B cell (primary cell): Measurements from ENCODE around the gene PHLDB3. TPM values are rescaled to one million over a fixed set of nuclear protein-coding genes. Genes with fewer than 3 reads are reported as not detected.

ENCODE experiments used
- ATAC-seq: fragments of 200-7000 bp; cut with Tn5 transposase; one replicate; pipeline ENCODE4 v1.10.0; 2021; ENCODE audit warnings: low read depth, mild to moderate bottlenecking, moderate number of reproducible peaks, moderate library complexity
- CTCF ChIA-PET: fragments of 350-600 bp; sonication (Branson Sonifier 250); formaldehyde crosslinking; loops from one replicate; lab custom pipeline; 2021; ENCODE audit warnings: antibody characterized with exemption, inconsistent platforms; lab: Charles Lee
- POLR2A ChIA-PET: fragments of 350-600 bp; sonication (Branson Sonifier 250); formaldehyde crosslinking; loops from one replicate; lab custom pipeline; 2021; ENCODE audit warnings: antibody characterized with exemption; lab: Charles Lee
- DNase-seq: peaks from one replicate; pipeline ENCODE4 v3.0.0; 2013
- H2AFZ ChIP-seq: 2 replicates; pipeline ENCODE4 v1.6.1; 2012; ENCODE audit warnings: mild to moderate bottlenecking, low read depth, low read length; ENCODE audit not compliant: insufficient read depth, poor library complexity, severe bottlenecking
- H3K27ac ChIP-seq, 2 donors: 1 replicate in 1 of 2; 2 replicates in 1 of 2; pipeline ENCODE4 v1.5.1; 2012 to 2013; ENCODE audit warnings: low read length in 2 of 2, mild to moderate bottlenecking in 2 of 2, moderate library complexity in 1 of 2
- H3K27me3 ChIP-seq, 4 experiments: fragments of 200-600 bp in 1 of 4; sonication (generic) in 1 of 4; replicated peaks in 1 of 4; 1 replicate in 2 of 4; 2 replicates in 2 of 4; pipeline versions ENCODE4 v1.6.1 to v1.7.0; 2013 to 2016; ENCODE audit warnings: low read length in 3 of 4, mild to moderate bottlenecking in 2 of 4, mixed read lengths in 1 of 4, moderate library complexity in 1 of 4; ENCODE audit not compliant: insufficient read depth in 4 of 4, control insufficient read depth in 3 of 4; ENCODE audit errors: control extremely low read depth in 1 of 4
- H3K36me3 ChIP-seq, 2 experiments: replicated peaks in 1 of 2; 1 replicate in 1 of 2; 2 replicates in 1 of 2; pipeline versions ENCODE4 v1.6.1 to v1.7.1; 2013; ENCODE audit warnings: low read length in 1 of 2; ENCODE audit not compliant: insufficient read depth in 2 of 2, control insufficient read depth in 1 of 2; ENCODE audit errors: control extremely low read depth in 1 of 2, extremely low read depth in 1 of 2
- H3K4me1 ChIP-seq, 2 donors: fragments of 200-600 bp in 1 of 2; sonication (generic) in 1 of 2; 1 replicate in 1 of 2; 2 replicates in 1 of 2; pipeline versions ENCODE4 v1.5.1 to v1.6.1; 2013 to 2017; ENCODE audit warnings: low read length in 2 of 2; ENCODE audit not compliant: control insufficient read depth in 2 of 2, insufficient read depth in 2 of 2
- H3K4me2 ChIP-seq: replicated peaks from 2 replicates; pipeline ENCODE3; 2012; ENCODE audit warnings: mild to moderate bottlenecking, low read depth, low read length; ENCODE audit not compliant: poor library complexity, severe bottlenecking
- H3K4me3 ChIP-seq, 5 experiments: fragments of 200-600 bp in 1 of 5; sonication (generic) in 1 of 5; 1 replicate in 3 of 5; 2 replicates in 2 of 5; pipeline versions ENCODE4 v1.5.1 to v1.7.0; 2011 to 2016; ENCODE audit warnings: low read length in 4 of 5, mild to moderate bottlenecking in 4 of 5, low read depth in 2 of 5, control low read depth in 1 of 5, moderate library complexity in 1 of 5; ENCODE audit not compliant: insufficient read depth in 1 of 5; ENCODE audit errors: control extremely low read depth in 1 of 5, extremely low read depth in 1 of 5
- H3K79me2 ChIP-seq: fragments of 200-600 bp; sonication (generic); one replicate; pipeline ENCODE4 v1.6.0; 2016; ENCODE audit warnings: low read length; ENCODE audit not compliant: control insufficient read depth, insufficient read depth
- H3K9ac ChIP-seq: fragments of 200-600 bp; sonication (generic); 2 replicates; pipeline ENCODE4 v1.6.1; 2017; ENCODE audit warnings: mild to moderate bottlenecking, low read length, moderate library complexity
- H3K9me3 ChIP-seq, 3 donors: one replicate each; pipeline versions ENCODE4 v1.6.1 to v1.7.1; 2013; ENCODE audit warnings: low read length in 2 of 3; ENCODE audit not compliant: control insufficient read depth in 2 of 3, insufficient read depth in 1 of 3; ENCODE audit errors: control extremely low read depth in 1 of 3
- H4K20me1 ChIP-seq: 2 replicates; pipeline ENCODE4 v1.6.0; 2012; ENCODE audit warnings: mild to moderate bottlenecking, low read length; ENCODE audit not compliant: insufficient read depth, control insufficient read depth, poor library complexity, severe bottlenecking
- H3K27ac Mint-ChIP-seq: one replicate; pipeline ENCODE4 v1.8.0; 2021; ENCODE audit warnings: mixed read lengths
- H3K27me3 Mint-ChIP-seq: one replicate; pipeline ENCODE4 v1.8.0; 2021; ENCODE audit warnings: mixed read lengths
- H3K4me1 Mint-ChIP-seq: one replicate; pipeline ENCODE4 v1.8.0; 2021; ENCODE audit warnings: mixed read lengths
- H3K4me3 Mint-ChIP-seq: one replicate; pipeline ENCODE4 v1.8.0; 2021; ENCODE audit warnings: mixed read lengths
- H3K9me3 Mint-ChIP-seq: one replicate; pipeline ENCODE4 v1.8.0; 2022; ENCODE audit warnings: mixed read lengths; ENCODE audit not compliant: insufficient read depth
- CTCF ChIP-seq: fragments of 200-600 bp; IDR thresholded peaks from one replicate; pipeline ENCODE4 v1.8.0; 2022; ENCODE audit warnings: antibody characterized with exemption, mild to moderate bottlenecking
- EZH2 ChIP-seq: IDR thresholded peaks from 2 replicates; pipeline ENCODE4 v1.6.1; 2012; ENCODE audit warnings: borderline replicate concordance, low read depth, mild to moderate bottlenecking, moderate library complexity, low read length; ENCODE audit not compliant: insufficient read depth, poor library complexity, severe bottlenecking
- whole genome bisulfite sequencing: methylation state at CpG from one replicate; pipeline ENCODE4 v1.1.5; 2013; ENCODE audit warnings: missing lambda C conversion rate; ENCODE audit not compliant: insufficient coverage; 5-methylcytosine and 5-hydroxymethylcytosine counted together
- intact Hi-C: fragments of 100-400 bp; cut with micrococcal nuclease; formaldehyde crosslinking; loops from one replicate; pipeline ENCODE4 v1.10.0; 2022
- polyA plus RNA-seq: library from polyadenylated mRNA; depleted of rRNA; stranded (reverse); fragments of >200 nt; gene quantifications from 2 replicates; pipeline ENCODE4 v1.2.3, GENCODE V29; 2012
- total RNA-seq, 2 donors: library from RNA; stranded (reverse); fragments of 120-200 nt in 1 of 2; gene quantifications; 1 replicate in 1 of 2; 2 replicates in 1 of 2; pipeline versions ENCODE4 v1.2.3 to v1.2.4, GENCODE V29; 2013 to 2022

Gene PHLDB3
- total and polyA plus RNA-seq, 2 donors (not counting 1 experiment from before 2014, with no cell fraction given), result 10.2 to 30.7 TPM

GRCh38 chr19:43474487-43474886 is 30.1 kb downstream of the PHLDB3 start:
- Mint-ChIP-seq H3K4me3 (peak overlapping the region; percentile 90), H3K27me3 (no peaks in the 10 kb centered on the region), H3K4me1 (peaks cover 13% of the 10 kb centered on the region), H3K27ac (no peak overlapping the region), H3K9me3 (no peaks in the 10 kb centered on the region)
- Histone ChIP-seq H3K4me3 (peak overlapping the region in 1 of 5 experiments; percentile 52), H3K9ac (no peak overlapping the region), H3K36me3 (peaks cover 0 to 8% of the 10 kb centered on the region in 2 experiments), H3K4me1 (peaks cover 4 to 13% of the 10 kb centered on the region in 2 donors), H2AFZ (no peak overlapping the region), H3K27ac (no peak overlapping the region), H3K79me2 (no peaks in the 10 kb centered on the region), H3K4me2 (peak overlapping the region; percentile 74), H4K20me1 (no peaks in the 10 kb centered on the region), H3K9me3 (no peaks in the 10 kb centered on the region), H3K27me3 (no peaks in the 10 kb centered on the region)
- no peak for TF ChIP-seq EZH2
- no peak for TF ChIP-seq CTCF
- DNase-seq, result no peak
- no peak for ATAC-seq
- intact Hi-C loops, result no loop called here
- ChIA-PET POLR2A (interaction anchor here (0.6 kb wide), 1 partner anchor 15 kb away, joined by 4 read pairs; no protein-coding TSS in a partner anchor), CTCF (interaction anchor here (1.2 to 3.4 kb wide), 3 partner anchors 11 to 48 kb away, joined by 3 to 11 read pairs (median 5); no protein-coding TSS in a partner anchor)
- no CpG with 5 or more reads among the region's 4 CpGs for WGBS

- Histone ChIP-seq H3K79me2 (no peaks in the 10 kb centered on the region), H2AFZ (no peak overlapping the region), H3K4me1 (peaks cover 4 to 13% of the 10 kb centered on the region in 2 donors), H3K4me2 (no peak overlapping the region), H3K9ac (no peak overlapping the region), H3K4me3 (no peak overlapping the region), H3K9me3 (no peaks in the 10 kb centered on the region), H3K27me3 (peaks cover 0 to 2% (median under 1%) of the 10 kb centered on the region in 4 experiments), H3K36me3 (no peaks in the 10 kb centered on the region), H4K20me1 (no peaks in the 10 kb centered on the region), H3K27ac (no peak overlapping the region)
- intact Hi-C loops, result no loop called here
- ChIA-PET CTCF (interaction anchor here (1.4 kb wide), 1 partner anchor 10 kb away, joined by 3 read pairs; no protein-coding TSS in a partner anchor), POLR2A (no interaction called here)
- ATAC-seq, result no peak
- DNase-seq, result no peak
- H3K4me1 Mint-ChIP-seq, result peaks cover 12% of the 10 kb centered on the region
- TF ChIP-seq CTCF, result no peak
- no peak for TF ChIP-seq EZH2
- no peak overlapping the region for H3K4me3 Mint-ChIP-seq
- whole genome bisulfite sequencing, result 85% methylated on average over 4 of the region's 5 CpGs
- H3K27me3 Mint-ChIP-seq, result peaks cover under 1% of the 10 kb centered on the region
- H3K27ac Mint-ChIP-seq, result no peak overlapping the region
- no peaks in the 10 kb centered on the region for H3K9me3 Mint-ChIP-seq
Measured at GRCh38 chr19:43471091-43471490, 33.5 kb downstream of the PHLDB3 start.
